HT-29 (cell line): ENCODE data around the gene RIPK1. TPM values are rescaled to one million over a fixed set of nuclear protein-coding genes. Genes with fewer than 3 reads are reported as not detected.

ENCODE experiments used
- DNase-seq: peaks from one replicate; pipeline ENCODE4 v3.0.0-alpha.2; 2015; ENCODE audit warnings: low spot score
- small RNA-seq: library from RNA; depleted of rRNA; stranded (forward); fragments of <200 nt; gene quantifications from one replicate; pipeline ENCODE3, GENCODE V24; 2014
- total RNA-seq: library from RNA; depleted of rRNA; stranded (reverse); fragments of >200 nt; shearing (Covaris generic); gene quantifications from 2 replicates; pipeline ENCODE4 v1.2.3, GENCODE V29; 2014; rRNA removed

RIPK1 gene
- total RNA-seq, 1 experiment from 2014 or later: 12.6 TPM

DNA sequence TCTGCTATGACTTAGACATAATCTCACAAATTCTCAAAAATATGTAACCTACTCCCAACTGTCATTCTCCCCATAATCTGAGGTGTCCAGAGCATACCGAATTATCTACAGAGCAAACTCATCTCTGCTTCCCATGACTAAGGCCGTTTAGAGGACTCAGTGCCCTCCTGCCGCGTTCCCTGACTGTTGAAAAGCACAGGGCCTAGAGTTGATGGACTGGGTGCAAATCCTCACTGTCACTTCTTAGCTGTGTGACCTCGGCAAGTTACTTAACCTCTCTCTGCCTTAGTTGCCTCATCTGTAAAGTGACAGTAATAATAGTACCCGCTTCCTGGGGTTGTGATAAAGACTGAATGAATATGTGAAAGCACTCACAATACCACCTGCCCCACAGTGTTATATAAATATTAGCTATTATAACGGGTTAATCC lies 93.8 kb downstream of the RIPK1 start:
- no peak for DNase-seq

DNA sequence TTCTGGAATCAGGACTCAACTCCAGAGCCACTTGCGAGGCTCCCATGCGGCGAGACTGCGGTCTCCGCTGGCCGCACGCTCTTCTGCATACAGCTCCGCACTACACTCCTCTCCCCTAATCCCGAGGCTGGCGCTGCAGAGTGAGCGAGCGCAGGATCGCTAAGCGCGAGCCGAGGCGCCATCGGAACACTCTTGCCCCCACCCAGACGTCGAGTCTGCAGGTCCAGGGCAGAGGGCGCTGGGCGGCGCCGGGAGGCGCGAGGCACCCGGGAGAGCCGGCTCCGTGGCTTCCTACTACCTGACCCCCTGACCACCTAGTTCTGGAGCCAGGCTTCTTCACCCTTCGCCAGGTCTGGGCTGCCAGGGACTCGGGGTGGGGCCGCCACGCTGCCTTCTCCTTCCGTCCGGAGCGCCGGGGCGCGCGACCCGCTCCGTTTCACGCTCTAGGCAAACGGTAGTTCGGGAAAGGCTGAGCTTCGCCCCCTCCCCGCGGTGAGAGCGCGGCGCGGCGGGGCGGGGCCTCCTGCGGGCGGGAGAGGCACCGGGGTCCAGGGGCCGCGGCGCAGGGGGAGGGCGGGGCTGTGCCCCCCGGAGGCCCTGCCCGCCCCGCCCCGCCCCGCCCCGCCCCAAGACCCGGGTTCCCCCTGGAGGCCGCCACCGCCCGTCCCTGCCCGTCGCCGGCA lies 94.4 kb downstream of the RIPK1 start:
- DNase-seq: peak; percentile 89

DNA sequence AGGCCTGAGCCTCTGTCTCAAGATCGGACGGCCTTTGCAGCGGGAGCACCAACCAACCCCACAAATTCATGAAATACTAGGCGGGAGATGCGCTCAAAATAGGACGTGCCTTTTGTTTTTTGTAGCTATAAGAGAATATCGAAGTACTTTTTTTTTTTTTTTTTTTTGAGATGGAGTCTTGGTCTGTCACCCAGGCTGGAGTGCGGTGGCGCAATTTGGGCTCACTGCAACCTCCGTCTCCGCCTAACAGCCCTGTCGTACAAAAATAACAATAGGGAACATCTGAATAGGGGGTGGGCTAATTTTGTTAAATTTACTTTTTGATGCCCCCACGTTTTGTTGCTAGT lies 94.9 kb downstream of the RIPK1 start:
- DNase-seq: no peak

DNA sequence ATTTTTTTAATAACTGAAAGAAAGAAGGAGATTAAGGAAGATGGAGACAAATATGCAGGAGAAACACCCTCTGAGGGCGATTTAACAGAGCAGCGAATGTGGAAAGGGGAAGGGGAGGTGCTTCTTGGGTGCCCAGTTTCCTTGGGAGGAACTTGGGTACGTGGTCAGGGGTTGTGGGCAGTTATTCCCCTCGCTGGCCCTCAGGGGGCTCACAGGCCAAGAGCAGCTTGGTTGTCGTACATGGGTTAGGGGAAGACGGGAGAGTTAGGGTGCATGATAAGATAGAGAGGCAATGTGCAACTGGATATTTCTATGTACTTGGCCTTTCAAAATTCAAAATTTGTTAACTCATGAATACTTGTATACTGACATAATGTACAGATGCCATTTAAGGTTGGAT lies 96.1 kb downstream of the RIPK1 start:
- DNase-seq: no peak

Small RNAs within 50 kb of the gene (small RNA-seq; reads per million reads assigned to genes)
- gene AL133351.4: not detected
- gene RNA5SP201: not detected

Other genes with a start within 250 kb of the RIPK1 start
- gene SERPINB1, start 226.6 kb upstream of the RIPK1 start, total RNA-seq: 75.5 and 93.2 TPM in 2 replicates
- 2.0 and 2.9 TPM in 2 replicates for gene SERPINB9, start 165.2 kb upstream of the RIPK1 start, total RNA-seq
- gene SERPINB6, start 96.9 kb upstream of the RIPK1 start, total RNA-seq: 68.0 and 74.6 TPM in 2 replicates
- gene NQO2, start 68.6 kb upstream of the RIPK1 start, total RNA-seq: 24.4 and 28.5 TPM in 2 replicates
- 7.3 and 8.7 TPM in 2 replicates for gene BPHL, start 50.2 kb downstream of the RIPK1 start, total RNA-seq
- 67.5 and 73.0 TPM in 2 replicates for gene TUBB2A, start 89.0 kb downstream of the RIPK1 start, total RNA-seq
- gene TUBB2B, start 159.2 kb downstream of the RIPK1 start, total RNA-seq: 1.7 and 2.5 TPM in 2 replicates
- 142 and 145 TPM in 2 replicates for gene PSMG4, start 190.5 kb downstream of the RIPK1 start, total RNA-seq